ENCODE measurements around the gene SRD5A1.

The SRD5A1 gene

DNA sequence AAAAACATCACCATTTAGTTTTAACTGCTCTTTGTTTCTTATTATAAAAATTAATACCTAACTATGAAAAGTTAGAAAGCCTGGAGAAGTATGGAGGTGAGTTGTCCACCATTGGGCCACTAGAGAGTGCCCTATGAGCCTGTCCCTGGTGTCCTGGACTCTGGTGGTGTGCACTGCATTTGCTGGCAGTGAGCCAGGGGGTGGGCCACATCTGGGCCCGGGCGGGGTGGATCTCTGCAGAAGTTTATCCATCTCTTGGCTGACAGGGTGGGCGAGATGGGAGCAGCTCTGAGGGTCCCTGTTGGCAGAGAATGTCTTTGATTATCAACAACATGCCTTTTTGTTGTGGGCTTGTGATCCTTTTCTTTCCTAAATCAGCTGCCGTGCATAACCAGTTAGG, 88.2 kb downstream of the SRD5A1 start:
- no peak for DNase-seq (ENCODE audit: low read depth, low spot score)
- no peak overlapping the region for H3K27ac ChIP-seq

- no peak overlapping the region for H3K27ac ChIP-seq
- no peak for DNase-seq (ENCODE audit: low read depth, low spot score)
These were observed 88.8 kb downstream of the SRD5A1 start for GRCh38 chr5:6722015-6722414.

DNA sequence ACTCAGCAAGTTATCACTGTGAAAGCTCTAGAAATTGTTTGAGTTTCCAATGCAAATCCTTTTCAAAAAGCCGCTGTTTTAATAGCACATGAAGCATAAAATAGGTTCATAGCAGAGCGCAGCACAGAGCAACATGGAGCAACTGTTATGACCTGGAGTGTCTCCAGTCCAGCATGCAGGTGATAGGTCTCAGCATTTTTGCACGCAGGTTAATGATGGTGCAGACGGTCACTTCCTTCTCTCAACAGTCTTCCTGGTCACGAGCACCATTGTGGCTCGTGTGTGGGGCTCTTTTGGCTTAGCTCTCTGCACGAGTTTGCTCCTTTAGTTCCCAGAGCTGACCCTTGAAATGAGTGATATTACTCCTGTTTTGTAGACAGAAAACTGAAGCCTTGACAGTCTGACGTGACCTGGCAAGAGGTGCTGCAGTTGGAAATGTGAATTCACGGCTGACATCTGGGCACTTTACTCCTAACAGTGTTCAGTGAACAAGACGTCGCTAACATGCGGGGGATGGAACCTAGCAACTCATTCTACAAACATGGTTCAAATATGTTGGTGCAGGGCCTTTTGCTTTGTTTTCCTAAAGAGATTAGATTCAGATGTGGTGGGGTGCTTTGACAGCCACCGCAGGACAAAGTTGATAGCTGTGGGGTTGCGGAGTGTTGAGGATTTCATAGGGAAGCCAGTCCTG, 90.0 kb downstream of the SRD5A1 start:
- no peak for DNase-seq (ENCODE audit: low read depth, low spot score)
- no peak overlapping the region for H3K27ac ChIP-seq

- H3K27ac ChIP-seq, result no peak overlapping the region
- no peak for DNase-seq (ENCODE audit: low read depth, low spot score)
These were observed 90.6 kb downstream of the SRD5A1 start for GRCh38 chr5:6723816-6724300.

Measured in epithelial cell of prostate (primary cell).